Activated T-helper 17 cell treated with anti-CD3 and anti-CD28 coated beads, Interleukin-2, amount 50 U/mL, for 72 hours (primary cell): Measurements from ENCODE around the gene CHST13. TPM values are rescaled to one million over a fixed set of nuclear protein-coding genes. Genes with fewer than 3 reads are reported as not detected.

ENCODE experiments used
- ATAC-seq: fragments of 150-1000 bp; cut with Tn5 transposase; replicated peaks from 2 replicates; pipeline ENCODE4 v1.10.0; 2021; ENCODE audit warnings: mild to moderate bottlenecking, moderate library complexity
- H3K27ac Mint-ChIP-seq: one replicate; pipeline ENCODE4 v1.8.0; 2022; ENCODE audit warnings: mixed read lengths
- H3K27me3 Mint-ChIP-seq: one replicate; pipeline ENCODE4 v1.8.0; 2022; ENCODE audit warnings: mixed read lengths
- H3K36me3 Mint-ChIP-seq: one replicate; pipeline ENCODE4 v1.8.0; 2022; ENCODE audit warnings: low read depth, mild to moderate bottlenecking, mixed read lengths
- H3K4me1 Mint-ChIP-seq: one replicate; pipeline ENCODE4 v1.8.0; 2022; ENCODE audit warnings: mixed read lengths
- H3K4me3 Mint-ChIP-seq: one replicate; pipeline ENCODE4 v1.8.0; 2022; ENCODE audit warnings: mild to moderate bottlenecking, mixed read lengths
- H3K9me3 Mint-ChIP-seq: one replicate; pipeline ENCODE4 v1.8.0; 2022; ENCODE audit warnings: mixed read lengths
- total RNA-seq, 2 donors: library from RNA; stranded (reverse); gene quantifications; one replicate each; pipeline ENCODE4 v1.2.3, GENCODE V29; 2022

The CHST13 gene, protein sequence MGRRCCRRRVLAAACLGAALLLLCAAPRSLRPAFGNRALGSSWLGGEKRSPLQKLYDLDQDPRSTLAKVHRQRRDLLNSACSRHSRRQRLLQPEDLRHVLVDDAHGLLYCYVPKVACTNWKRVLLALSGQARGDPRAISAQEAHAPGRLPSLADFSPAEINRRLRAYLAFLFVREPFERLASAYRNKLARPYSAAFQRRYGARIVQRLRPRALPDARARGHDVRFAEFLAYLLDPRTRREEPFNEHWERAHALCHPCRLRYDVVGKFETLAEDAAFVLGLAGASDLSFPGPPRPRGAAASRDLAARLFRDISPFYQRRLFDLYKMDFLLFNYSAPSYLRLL
- not detected for total RNA-seq

DNA sequence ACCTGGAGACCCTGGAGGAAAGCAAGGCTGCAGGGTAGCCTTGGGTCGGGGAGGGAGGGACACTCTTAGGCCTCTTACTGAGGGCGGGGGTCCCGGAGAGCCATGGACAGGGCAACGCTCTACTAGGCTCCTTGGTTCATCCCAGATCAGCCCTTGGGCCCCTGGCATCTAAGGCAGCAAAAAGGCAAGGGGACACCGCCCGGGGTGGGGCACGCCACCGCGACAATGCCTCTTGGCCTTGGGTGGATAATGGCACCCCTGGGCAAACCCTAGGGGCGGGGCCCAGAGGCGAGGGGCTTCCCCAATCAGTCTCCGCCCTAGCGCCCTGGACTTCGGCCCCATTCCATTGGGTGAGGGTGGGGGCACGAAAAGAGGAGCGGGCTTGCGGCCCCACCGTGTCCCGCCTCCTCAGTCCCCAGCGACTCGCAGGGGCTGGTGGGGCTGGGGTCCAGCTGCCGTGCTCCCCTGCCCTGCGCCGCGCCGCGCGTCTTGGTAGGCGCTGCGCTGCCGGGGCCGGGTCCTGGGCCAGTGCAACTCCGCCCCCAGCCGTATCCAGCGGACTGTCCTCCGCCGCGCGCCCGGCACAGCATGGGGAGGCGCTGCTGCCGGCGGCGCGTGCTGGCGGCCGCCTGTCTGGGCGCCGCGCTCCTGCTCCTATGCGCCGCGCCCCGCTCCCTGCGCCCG lies at the start of gene CHST13:
CHST13 (plus strand) TSS at position 411 of the 684 bp plus-strand sequence; CDS start at position 589, 178 bp downstream.
- peak; percentile 19 for ATAC-seq
- no peak within 1 kb of the TSS for H3K4me3 Mint-ChIP-seq
- H3K27me3 Mint-ChIP-seq: peaks cover 15% of the 10 kb centered on the region
- no peaks in the 10 kb centered on the region for H3K36me3 Mint-ChIP-seq
- no peaks in the 10 kb centered on the region for H3K9me3 Mint-ChIP-seq
- H3K27ac Mint-ChIP-seq: no peak within 1 kb of the TSS
- no peaks in the 10 kb centered on the region for H3K4me1 Mint-ChIP-seq

DNA sequence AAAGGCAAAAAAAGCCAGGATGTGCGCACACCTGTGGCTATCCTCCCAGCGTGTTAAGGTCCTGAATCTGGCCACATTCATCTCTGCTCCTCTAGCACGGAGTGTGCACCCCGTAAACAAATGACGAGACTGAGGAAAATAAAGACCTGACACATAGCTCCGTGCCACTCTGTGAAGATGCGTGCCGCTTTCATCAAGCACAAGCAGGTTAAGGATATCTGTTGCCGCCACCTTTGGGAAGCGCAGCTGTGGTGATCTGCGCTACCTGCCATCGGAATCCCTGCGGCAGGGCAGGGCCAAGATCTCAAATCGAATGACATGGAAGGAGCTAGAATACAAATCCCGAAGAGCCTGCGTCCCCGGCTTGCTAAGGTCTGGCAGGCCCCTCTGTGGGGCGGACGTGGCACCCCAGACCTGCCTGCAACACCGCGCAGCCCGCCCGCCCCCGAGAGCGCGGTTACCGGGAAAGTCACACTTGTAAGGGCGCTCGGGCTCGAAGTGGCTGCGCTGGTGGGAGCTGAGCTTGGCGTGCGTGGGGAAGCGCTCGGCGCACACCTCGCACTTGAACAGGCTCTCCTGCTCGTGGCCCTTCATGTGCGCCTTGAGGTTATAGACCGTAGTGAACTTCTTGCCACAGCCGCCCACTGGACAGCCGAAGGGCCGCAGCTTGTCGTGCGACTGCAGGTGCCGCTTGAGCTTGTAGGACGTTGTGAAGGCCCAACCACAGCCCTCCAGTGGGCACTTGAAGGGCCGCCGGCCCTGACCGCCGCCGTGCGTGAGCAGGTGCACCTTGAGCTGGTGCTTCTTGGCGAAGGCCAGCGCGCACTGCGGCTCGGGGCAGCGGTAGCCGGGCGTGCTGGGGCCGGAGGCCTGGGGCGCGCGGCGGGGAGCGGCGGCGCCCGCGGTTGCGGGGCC lies 49.2 kb upstream of the CHST13 start:
- peak overlapping the region; percentile 50 for H3K27ac Mint-ChIP-seq
- no peaks in the 10 kb centered on the region for H3K9me3 Mint-ChIP-seq
- H3K4me3 Mint-ChIP-seq: peak overlapping the region; percentile 72
- peaks cover 51% of the 10 kb centered on the region for H3K36me3 Mint-ChIP-seq
- peaks cover 30% of the 10 kb centered on the region for H3K4me1 Mint-ChIP-seq
- ATAC-seq: peak; percentile 1
- no peaks in the 10 kb centered on the region for H3K27me3 Mint-ChIP-seq

DNA sequence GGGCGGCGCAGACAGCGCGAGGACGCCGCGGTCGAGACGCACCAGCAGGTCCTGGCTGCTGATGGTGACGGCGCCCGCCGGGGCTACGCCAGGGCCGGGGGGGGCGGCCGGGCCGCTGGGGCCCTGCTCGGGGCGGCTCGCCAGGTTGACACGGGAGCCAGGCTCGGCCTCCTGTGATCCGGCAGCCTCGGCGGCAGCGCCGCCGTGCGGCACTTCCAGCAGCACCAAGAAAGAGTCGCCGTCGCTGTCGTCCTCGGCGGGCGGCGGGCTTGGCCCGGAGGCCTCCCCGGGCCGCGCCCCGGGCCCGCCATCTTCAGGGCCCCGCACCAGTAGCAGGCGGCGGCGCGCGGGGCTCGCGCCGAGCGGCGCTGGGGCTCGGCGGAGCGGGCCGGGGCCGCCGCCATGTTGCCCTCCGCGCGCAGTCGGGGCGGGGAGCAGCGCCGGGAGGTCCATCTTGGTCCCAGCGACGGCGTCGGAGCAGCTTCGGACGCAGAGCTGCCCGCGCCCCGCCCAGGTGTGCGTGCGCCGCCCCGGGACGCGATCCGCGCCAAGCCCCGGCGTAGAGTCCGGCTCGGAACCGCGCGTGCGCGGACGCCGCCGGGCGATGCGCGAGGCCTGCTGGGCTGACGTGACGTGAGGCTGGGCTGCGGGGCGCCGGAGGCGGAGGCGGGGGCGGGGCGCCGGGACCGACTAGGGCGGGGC lies 48.4 kb upstream of the CHST13 start, which contains the start of gene ZXDC:
ZXDC (minus strand) TSS at position 479 of the 702 bp plus-strand sequence; CDS start at position 453, 26 bp downstream.
- no peaks in the 10 kb centered on the region for H3K9me3 Mint-ChIP-seq
- no peaks in the 10 kb centered on the region for H3K27me3 Mint-ChIP-seq
- H3K36me3 Mint-ChIP-seq: peaks cover 43% of the 10 kb centered on the region
- H3K4me3 Mint-ChIP-seq: peak within 1 kb of the TSS; percentile 84
- peak; percentile 88 for ATAC-seq
- peaks cover 29% of the 10 kb centered on the region for H3K4me1 Mint-ChIP-seq
- peak within 1 kb of the TSS; percentile 87 for H3K27ac Mint-ChIP-seq

DNA sequence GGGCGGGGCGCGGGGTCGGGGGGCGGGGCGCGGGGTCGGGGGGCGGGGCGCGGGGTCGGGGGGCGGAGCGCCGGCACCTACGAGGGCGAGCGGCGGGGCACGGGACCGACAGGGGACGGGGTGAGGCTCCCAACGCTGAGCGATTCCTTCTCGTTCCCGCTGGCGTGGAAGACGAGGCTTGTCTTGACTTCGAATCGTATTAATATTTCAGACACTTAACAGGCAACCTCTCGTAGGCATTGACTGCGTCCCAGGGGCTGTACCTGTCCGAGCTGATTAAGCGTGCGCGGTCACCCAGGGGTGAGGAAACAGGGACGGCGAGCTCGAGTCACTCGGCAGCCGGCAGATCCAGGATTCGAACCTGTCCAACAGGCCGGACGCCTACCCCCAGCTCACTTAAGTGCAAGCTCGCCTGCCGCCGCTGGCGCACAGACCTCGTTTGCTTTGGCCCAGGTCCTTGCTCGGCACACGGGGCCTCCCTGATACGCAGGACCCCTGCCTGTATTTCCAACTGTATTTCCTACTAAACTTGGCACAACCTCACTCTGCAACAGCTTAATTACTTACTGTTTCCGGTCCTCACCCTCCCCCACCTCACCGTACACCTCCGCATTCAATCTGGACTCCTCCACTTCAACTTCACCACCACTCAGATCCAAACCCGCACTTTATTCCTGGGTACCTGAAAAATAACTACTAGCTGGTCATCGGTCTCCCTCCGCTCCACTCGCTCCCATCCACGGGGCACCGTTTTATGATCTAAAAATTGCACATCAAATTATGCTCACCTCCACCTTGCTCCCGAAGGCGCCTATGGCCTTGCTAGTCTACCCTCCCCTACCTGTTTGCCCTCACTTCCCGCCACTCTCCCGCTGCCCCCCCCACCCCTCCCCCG lies 47.5 kb upstream of the CHST13 start:
- H3K27me3 Mint-ChIP-seq: no peaks in the 10 kb centered on the region
- no peaks in the 10 kb centered on the region for H3K9me3 Mint-ChIP-seq
- peaks cover 29% of the 10 kb centered on the region for H3K4me1 Mint-ChIP-seq
- H3K4me3 Mint-ChIP-seq: peak overlapping the region; percentile 84
- ATAC-seq: peak; percentile 57
- H3K36me3 Mint-ChIP-seq: peaks cover 35% of the 10 kb centered on the region
- H3K27ac Mint-ChIP-seq: peak overlapping the region; percentile 87

DNA sequence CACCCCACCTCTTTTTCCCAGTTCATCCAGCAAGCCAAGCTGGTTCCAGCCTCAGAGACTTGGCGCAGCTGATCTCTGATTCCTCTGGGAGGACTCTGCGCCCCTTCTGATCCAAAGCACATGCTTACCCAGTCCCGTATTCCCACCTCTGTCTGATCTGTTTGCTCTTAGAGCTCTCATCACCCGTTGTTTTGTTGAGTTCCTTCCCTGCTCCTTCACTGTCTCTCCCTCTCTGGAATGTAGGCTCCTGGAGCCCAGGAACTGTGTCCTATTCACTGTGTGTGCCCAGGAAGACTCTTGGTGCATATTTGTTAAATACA lies 46.9 kb upstream of the CHST13 start:
- Mint-ChIP-seq H3K9me3 (no peaks in the 10 kb centered on the region), H3K27me3 (no peaks in the 10 kb centered on the region), H3K4me1 (peaks cover 29% of the 10 kb centered on the region), H3K27ac (peak overlapping the region; percentile 87), H3K4me3 (peak overlapping the region; percentile 84), H3K36me3 (peaks cover 29% of the 10 kb centered on the region)
- ATAC-seq: no peak

DNA sequence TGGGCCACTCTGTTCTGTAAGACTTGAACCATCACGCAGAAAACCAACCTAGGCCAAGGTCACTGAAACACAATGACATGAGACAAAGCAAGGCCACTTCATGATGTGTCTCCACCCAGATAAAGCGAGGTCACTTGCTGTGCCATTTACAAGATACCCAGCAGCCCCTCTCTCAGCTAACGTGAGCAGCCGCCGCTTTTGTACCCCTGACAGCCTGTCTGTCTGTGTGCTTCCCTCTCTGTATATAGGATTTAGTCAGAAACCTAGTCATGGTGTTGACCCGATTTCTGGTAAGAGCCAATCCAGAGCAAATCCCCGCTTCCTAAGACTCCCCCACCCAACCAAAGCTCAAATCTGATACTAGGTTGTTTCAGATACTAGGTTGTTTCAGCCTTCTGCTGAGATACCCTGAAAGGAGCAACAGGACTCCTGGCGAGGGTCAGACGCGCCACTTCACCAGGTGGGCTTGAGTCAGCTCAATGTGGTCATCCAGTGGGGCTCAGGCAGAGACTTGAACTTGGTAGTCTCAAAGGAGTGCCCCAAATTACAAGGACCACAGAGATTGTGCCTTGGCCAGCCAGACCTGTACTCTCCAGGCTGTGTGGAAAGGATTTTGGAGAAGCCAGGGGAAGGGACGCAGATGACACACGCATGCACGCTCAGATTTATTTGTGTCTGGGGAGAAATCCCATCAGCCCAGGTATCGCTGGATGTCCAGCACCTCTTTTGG lies 45.2 kb upstream of the CHST13 start:
- H3K9me3 Mint-ChIP-seq: no peaks in the 10 kb centered on the region
- H3K27ac Mint-ChIP-seq: no peak overlapping the region
- H3K36me3 Mint-ChIP-seq: peaks cover 11% of the 10 kb centered on the region
- no peak overlapping the region for H3K4me3 Mint-ChIP-seq
- no peak for ATAC-seq
- H3K4me1 Mint-ChIP-seq: peaks cover 12% of the 10 kb centered on the region
- H3K27me3 Mint-ChIP-seq: no peaks in the 10 kb centered on the region

DNA sequence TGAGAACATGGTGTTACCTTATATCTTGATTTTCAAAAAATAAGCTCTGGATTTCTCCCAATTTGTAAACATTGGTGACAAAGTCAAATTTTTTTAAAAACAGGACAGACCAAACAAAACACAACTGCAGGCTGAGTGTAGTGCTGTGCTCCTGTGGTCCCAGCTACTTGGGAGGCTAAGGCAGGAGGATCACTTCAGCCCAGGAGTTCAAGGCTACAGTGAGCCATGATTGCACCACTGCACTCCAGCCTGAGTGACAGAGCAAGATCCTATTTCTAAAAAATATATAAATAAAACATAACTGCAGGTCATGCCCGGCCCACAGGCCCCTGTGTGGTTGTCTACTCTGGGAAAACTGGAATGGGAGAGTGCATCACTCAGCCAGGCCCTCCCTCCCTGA lies 44.3 kb upstream of the CHST13 start:
- Mint-ChIP-seq H3K4me3 (no peak overlapping the region), H3K36me3 (peaks cover 2% of the 10 kb centered on the region), H3K27me3 (no peaks in the 10 kb centered on the region), H3K4me1 (peaks cover 11% of the 10 kb centered on the region), H3K9me3 (no peaks in the 10 kb centered on the region), H3K27ac (no peak overlapping the region)
- ATAC-seq: no peak

DNA sequence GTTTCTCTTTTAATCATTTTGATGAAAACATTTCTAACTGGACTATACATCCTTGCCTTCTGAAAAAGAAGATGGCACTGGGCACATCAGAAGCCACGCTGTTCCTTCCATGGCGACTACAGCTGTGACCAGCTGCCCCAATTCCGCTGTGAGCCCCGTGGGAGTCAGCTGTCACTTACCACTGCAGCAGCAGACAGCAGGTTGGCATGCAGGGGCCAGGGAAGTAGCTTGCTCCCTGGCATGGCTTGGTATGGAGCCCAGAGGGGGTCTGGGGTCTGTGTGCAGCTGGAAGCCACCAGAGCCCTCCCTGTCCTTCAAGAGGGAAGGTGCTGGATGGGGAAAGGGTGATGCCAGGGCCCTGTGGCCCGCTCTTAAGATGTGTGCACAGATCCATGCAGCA lies 43.7 kb upstream of the CHST13 start:
- ATAC-seq: no peak
- Mint-ChIP-seq H3K27me3 (no peaks in the 10 kb centered on the region), H3K4me3 (no peak overlapping the region), H3K27ac (peak overlapping the region; percentile 16), H3K36me3 (no peaks in the 10 kb centered on the region), H3K9me3 (no peaks in the 10 kb centered on the region), H3K4me1 (peaks cover 11% of the 10 kb centered on the region)

DNA sequence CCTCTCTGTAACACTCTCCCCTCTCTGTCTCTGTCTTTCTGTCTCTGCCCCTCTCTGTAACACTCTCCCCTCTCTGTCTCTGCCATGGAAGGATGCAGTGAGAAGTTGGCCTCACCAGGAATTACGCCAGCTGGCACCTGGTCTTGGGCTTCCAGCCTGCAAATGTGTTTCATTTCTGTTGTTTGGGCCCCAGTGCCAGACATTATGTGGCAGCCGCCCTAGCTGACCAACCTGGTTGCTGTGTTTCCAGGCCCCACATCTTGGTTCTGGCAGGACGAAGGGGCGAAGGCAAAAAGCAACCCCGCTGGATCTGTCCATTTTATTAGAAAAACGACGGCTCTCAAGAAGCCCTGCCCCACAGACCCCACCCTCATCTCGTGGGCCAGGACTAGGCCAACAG lies 43.1 kb upstream of the CHST13 start:
- no peak for ATAC-seq
- no peaks in the 10 kb centered on the region for H3K27me3 Mint-ChIP-seq
- no peak overlapping the region for H3K4me3 Mint-ChIP-seq
- H3K4me1 Mint-ChIP-seq: peaks cover 11% of the 10 kb centered on the region
- H3K9me3 Mint-ChIP-seq: no peaks in the 10 kb centered on the region
- peak overlapping the region; percentile 16 for H3K27ac Mint-ChIP-seq
- no peaks in the 10 kb centered on the region for H3K36me3 Mint-ChIP-seq

DNA sequence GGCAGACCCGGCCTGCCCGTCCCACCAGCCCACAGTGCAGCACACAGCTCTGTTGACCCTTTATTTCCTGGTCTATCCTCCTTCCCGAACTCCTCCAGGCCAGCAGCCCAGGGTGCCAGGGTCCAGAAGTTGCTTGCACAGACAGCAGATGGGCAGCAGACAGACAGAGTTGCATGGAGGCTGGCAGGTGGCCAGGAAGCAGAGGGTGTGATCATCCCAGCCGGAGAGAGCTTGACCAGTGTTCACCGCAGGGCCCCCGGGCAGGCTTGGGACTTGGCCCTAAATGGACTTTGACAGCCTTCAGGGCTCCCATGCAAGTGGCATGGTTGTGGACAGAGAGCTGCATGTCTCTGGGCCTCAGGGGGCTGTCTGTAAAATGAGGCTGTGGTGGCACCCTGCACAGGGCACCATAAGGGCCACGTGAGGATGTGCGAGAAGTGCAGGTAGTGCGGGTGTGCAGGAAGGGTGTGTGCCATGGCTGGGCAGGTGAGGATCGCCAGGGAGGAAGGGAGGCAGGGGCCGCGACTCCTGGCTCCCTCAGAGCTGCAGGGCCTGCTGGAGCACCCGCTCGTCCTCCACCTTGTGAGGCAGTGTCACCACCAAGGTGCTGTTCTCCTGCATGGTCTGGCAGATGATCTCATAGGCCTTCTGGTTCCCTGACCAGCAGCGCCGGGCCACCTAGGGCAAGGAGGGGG lies 42.0 kb upstream of the CHST13 start:
- Mint-ChIP-seq H3K27me3 (no peaks in the 10 kb centered on the region), H3K27ac (no peak overlapping the region), H3K4me3 (no peak overlapping the region), H3K4me1 (peaks cover 10% of the 10 kb centered on the region), H3K36me3 (no peaks in the 10 kb centered on the region), H3K9me3 (no peaks in the 10 kb centered on the region)
- ATAC-seq: no peak

DNA sequence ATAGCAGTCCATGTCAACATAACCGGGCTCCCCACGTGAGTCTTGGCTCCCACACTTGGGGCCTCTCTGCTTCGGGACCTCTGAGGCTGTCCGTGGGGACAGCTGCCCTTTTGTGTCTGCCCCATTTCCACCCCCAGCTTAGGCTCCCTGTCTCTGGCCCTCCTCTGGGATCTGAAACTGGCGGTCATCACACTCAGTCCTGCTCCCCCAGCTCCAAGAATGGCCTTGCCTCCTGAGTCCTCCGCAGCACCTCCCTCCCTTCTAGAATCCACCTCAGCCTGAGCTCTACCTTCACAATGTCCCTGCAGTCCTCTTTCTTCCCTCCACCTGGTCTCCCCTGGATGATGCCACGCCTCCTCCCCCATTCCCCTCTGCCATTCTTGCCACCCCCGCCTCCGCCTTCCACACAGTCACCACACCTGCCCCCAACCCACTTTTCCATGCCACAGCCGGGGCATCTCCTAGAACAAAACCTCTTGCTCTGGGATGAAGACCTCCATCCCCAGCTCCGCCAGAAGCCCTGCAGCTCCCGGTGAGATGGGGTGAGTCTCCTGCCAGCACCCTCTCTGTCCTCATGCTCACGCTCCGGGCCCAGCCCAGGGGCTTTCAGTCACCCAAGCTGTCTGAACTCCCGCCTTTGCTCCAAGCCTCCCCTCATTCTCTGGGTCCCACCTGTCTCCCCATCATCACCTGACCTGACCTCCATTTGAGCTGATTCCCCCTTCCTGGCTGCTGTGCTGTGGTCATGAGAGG lies 41.3 kb upstream of the CHST13 start:
- H3K9me3 Mint-ChIP-seq: no peaks in the 10 kb centered on the region
- no peaks in the 10 kb centered on the region for H3K36me3 Mint-ChIP-seq
- no peak for ATAC-seq
- H3K4me3 Mint-ChIP-seq: no peak overlapping the region
- H3K27me3 Mint-ChIP-seq: no peaks in the 10 kb centered on the region
- no peak overlapping the region for H3K27ac Mint-ChIP-seq
- H3K4me1 Mint-ChIP-seq: peaks cover 5% of the 10 kb centered on the region

DNA sequence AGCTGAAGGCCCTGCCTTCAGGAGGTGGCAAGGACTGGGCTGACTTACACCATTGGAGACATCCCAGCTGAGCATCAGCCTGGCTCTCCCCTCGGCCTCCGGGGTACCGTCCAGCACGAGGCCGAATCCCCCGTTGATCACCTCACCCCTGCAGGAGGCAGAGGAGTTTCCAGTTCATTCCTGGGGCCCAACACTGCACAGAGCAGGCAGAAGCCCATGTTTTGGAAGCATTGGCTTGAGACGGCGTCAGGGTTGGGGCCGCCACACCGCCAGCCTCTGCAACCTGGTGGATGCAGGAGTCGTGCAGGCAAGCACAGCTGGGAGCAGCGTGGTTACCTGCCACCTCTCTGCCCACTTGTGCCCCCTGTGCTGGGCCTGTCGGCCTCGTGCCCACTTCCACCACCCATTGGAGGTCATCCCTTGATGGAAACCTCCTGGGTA lies 40.6 kb upstream of the CHST13 start:
- no peaks in the 10 kb centered on the region for H3K36me3 Mint-ChIP-seq
- no peaks in the 10 kb centered on the region for H3K27me3 Mint-ChIP-seq
- H3K27ac Mint-ChIP-seq: no peak overlapping the region
- no peaks in the 10 kb centered on the region for H3K9me3 Mint-ChIP-seq
- no peak overlapping the region for H3K4me3 Mint-ChIP-seq
- ATAC-seq: no peak
- H3K4me1 Mint-ChIP-seq: peaks cover 5% of the 10 kb centered on the region
